GM06990 (cell line): Measurements from ENCODE around the gene TNIK.

Experiments
- DNase-seq: peaks from one replicate; pipeline ENCODE4 v3.0.0-alpha.2; 2011; ENCODE audit not compliant: insufficient read length; ENCODE audit errors: extremely low read depth
- H3K27me3 ChIP-seq: replicated peaks from 2 replicates; pipeline ENCODE4 v1.6.0; 2011; ENCODE audit warnings: low read length; ENCODE audit not compliant: control insufficient read depth, insufficient read depth
- H3K36me3 ChIP-seq: 2 replicates; pipeline ENCODE4 v1.5.1; 2011; ENCODE audit warnings: low read length; ENCODE audit not compliant: control insufficient read depth, insufficient read depth
- H3K4me3 ChIP-seq: replicated peaks from 2 replicates; pipeline ENCODE4 v1.5.1; 2011; ENCODE audit warnings: low read depth, mild to moderate bottlenecking, control low read depth, low read length
- CTCF ChIP-seq: IDR thresholded peaks from 2 replicates; pipeline ENCODE4 v1.5.1; 2011; ENCODE audit warnings: low read length, control low read depth, mild to moderate bottlenecking, inconsistent platforms; ENCODE audit not compliant: insufficient read depth, poor library complexity, severe bottlenecking

TNIK gene

GRCh38 chr3:171398343-171398742 lies 61.9 kb downstream of the TNIK start:
- H3K4me3 ChIP-seq, result no peak overlapping the region
- no peak for TF ChIP-seq CTCF
- H3K27me3 ChIP-seq, result no peaks in the 10 kb centered on the region
- DNase-seq, result no peak
- no peaks in the 10 kb centered on the region; the same call in 1 of the 2 replicates for H3K36me3 ChIP-seq

- DNase-seq, result no peak
- H3K36me3 ChIP-seq, result no peaks in the 10 kb centered on the region; the same call in 1 of the 2 replicates
- H3K4me3 ChIP-seq, result no peak overlapping the region
- no peak for TF ChIP-seq CTCF
- H3K27me3 ChIP-seq, result no peaks in the 10 kb centered on the region
These were observed 63.1 kb downstream of the TNIK start for GRCh38 chr3:171397089-171397488.

- DNase-seq, result no peak
- no peak for TF ChIP-seq CTCF
- Histone ChIP-seq H3K4me3 (no peak overlapping the region), H3K27me3 (no peaks in the 10 kb centered on the region), H3K36me3 (no peaks in the 10 kb centered on the region; the same call in 1 of the 2 replicates)
These were observed 64.2 kb downstream of the TNIK start for GRCh38 chr3:171396048-171396447.

- H3K36me3 ChIP-seq, result no peaks in the 10 kb centered on the region
- no peak for DNase-seq
- no peak for TF ChIP-seq CTCF
- H3K4me3 ChIP-seq, result no peak overlapping the region
- H3K27me3 ChIP-seq, result no peaks in the 10 kb centered on the region
These were observed 67.0 kb downstream of the TNIK start for GRCh38 chr3:171393032-171393744.

- no peak for TF ChIP-seq CTCF
- no peaks in the 10 kb centered on the region for H3K27me3 ChIP-seq
- no peak for DNase-seq
- H3K4me3 ChIP-seq, result no peak overlapping the region
- H3K36me3 ChIP-seq, result no peaks in the 10 kb centered on the region
These were observed 68.8 kb downstream of the TNIK start for GRCh38 chr3:171391432-171391831.
